Endodermal cell (in vitro differentiated cells): ENCODE data around the gene CSDE1. TPM values are rescaled to one million over a fixed set of nuclear protein-coding genes. Genes with fewer than 3 reads are reported as not detected.

Experiments
- DNase-seq: peaks from one replicate; pipeline ENCODE4 v3.0.0-alpha.2; 2017
- H3K27ac ChIP-seq: 2 replicates; pipeline ENCODE4 v1.5.1; 2013; ENCODE audit warnings: mild to moderate bottlenecking, low read depth, low read length, moderate library complexity
- H3K27me3 ChIP-seq: 2 replicates; pipeline ENCODE4 v1.6.1; 2013; ENCODE audit warnings: mild to moderate bottlenecking, low read length, moderate library complexity; ENCODE audit not compliant: insufficient read depth, control insufficient read depth, poor library complexity, severe bottlenecking
- H3K36me3 ChIP-seq: 2 replicates; pipeline ENCODE4 v1.7.0; 2013; ENCODE audit warnings: mild to moderate bottlenecking, low read length, moderate library complexity; ENCODE audit not compliant: control insufficient read depth, insufficient read depth
- H3K4me1 ChIP-seq: one replicate; pipeline ENCODE4 v1.7.0; 2013; ENCODE audit warnings: low read length; ENCODE audit not compliant: control insufficient read depth, insufficient read depth
- H3K4me3 ChIP-seq: 2 replicates; pipeline ENCODE4 v1.5.1; 2013; ENCODE audit warnings: mild to moderate bottlenecking, low read length, moderate library complexity
- H3K9ac ChIP-seq: 2 replicates; pipeline ENCODE4 v1.6.1; 2013; ENCODE audit warnings: mild to moderate bottlenecking, low read length, moderate library complexity; ENCODE audit not compliant: poor library complexity, severe bottlenecking; ENCODE audit errors: extremely low read depth
- H3K9me3 ChIP-seq: 2 replicates; pipeline ENCODE4 v1.6.1; 2013; ENCODE audit warnings: mild to moderate bottlenecking, low read length, moderate library complexity; ENCODE audit not compliant: control insufficient read depth
- H3K27ac Mint-ChIP-seq: 2 replicates; pipeline ENCODE4 v1.8.0; 2020; ENCODE audit warnings: mixed read lengths
- H3K27me3 Mint-ChIP-seq: 2 replicates; pipeline ENCODE4 v1.8.0; 2021; ENCODE audit warnings: mild to moderate bottlenecking, mixed read lengths; ENCODE audit not compliant: insufficient read depth
- H3K36me3 Mint-ChIP-seq: 2 replicates; pipeline ENCODE4 v1.8.0; 2020; ENCODE audit warnings: low read depth, mixed read lengths
- H3K4me1 Mint-ChIP-seq: 2 replicates; pipeline ENCODE4 v1.8.0; 2020; ENCODE audit warnings: mixed read lengths
- H3K4me3 Mint-ChIP-seq: 2 replicates; pipeline ENCODE4 v1.8.0; 2020; ENCODE audit warnings: mild to moderate bottlenecking, moderate library complexity, mixed read lengths
- H3K9me3 Mint-ChIP-seq: 2 replicates; pipeline ENCODE4 v1.8.0; 2020; ENCODE audit warnings: mild to moderate bottlenecking, mixed read lengths
- CTCF ChIP-seq: fragments of 200-600 bp; sonication (generic); conservative IDR thresholded peaks from 2 replicates; pipeline ENCODE4 v1.5.0; 2021; ENCODE audit warnings: antibody characterized with exemption, mild to moderate bottlenecking
- WGBS, 2 experiments: methylation state at CpG; one replicate each; pipeline versions ENCODE4 v1.1.5 to v1.1.7; 2013; ENCODE audit warnings: missing lambda C conversion rate in 2 of 2, mixed read lengths in 1 of 2; ENCODE audit not compliant: insufficient coverage in 1 of 2, insufficient read length in 1 of 2; 5-methylcytosine and 5-hydroxymethylcytosine counted together
- total RNA-seq, 2 donors: library from RNA; stranded (reverse); fragmentation: NEBNext Ultra II Directional in 1 of 2; extraction: Animal tissue kit (Norgen Biotek cat#: 25700) in 1 of 2; gene quantifications; 2 replicates in 1 of 2; 3 replicates in 1 of 2; pipeline ENCODE4 v1.2.1, GENCODE V29; 2021

Gene CSDE1
- total RNA-seq, 2 donors from 2014 or later: 491 to 517 TPM

- no peak overlapping the region for H3K9ac ChIP-seq
- H3K27me3 ChIP-seq: no peaks in the 10 kb centered on the region
- 92 to 94% methylated on average over 5 of the region's 5 CpGs for WGBS, 2 experiments
- Mint-ChIP-seq H3K27me3 (no peaks in the 10 kb centered on the region), H3K9me3 (no peaks in the 10 kb centered on the region), H3K4me3 (no peak overlapping the region), H3K36me3 (peaks cover 49% of the 10 kb centered on the region), H3K4me1 (peaks cover 47% of the 10 kb centered on the region), H3K27ac (no peak overlapping the region)
- no peak overlapping the region for H3K4me3 ChIP-seq
- H3K27ac ChIP-seq: no peak overlapping the region
- no peaks in the 10 kb centered on the region for H3K4me1 ChIP-seq
- no peak for DNase-seq
- no peak for TF ChIP-seq CTCF
- H3K9me3 ChIP-seq: no peaks in the 10 kb centered on the region
- peaks cover 65% of the 10 kb centered on the region for H3K36me3 ChIP-seq
Observed at GRCh38 chr1:114750780-114751179, 7.0 kb downstream of the CSDE1 start.

GRCh38 chr1:114749835-114750234 is 7.9 kb downstream of the CSDE1 start:
- 92 to 95% methylated on average over 4 to 5 of the region's 5 CpGs for WGBS, 2 experiments
- Mint-ChIP-seq H3K27me3 (no peaks in the 10 kb centered on the region), H3K27ac (no peak overlapping the region), H3K4me1 (peaks cover 37% of the 10 kb centered on the region), H3K36me3 (peaks cover 50% of the 10 kb centered on the region), H3K9me3 (no peaks in the 10 kb centered on the region), H3K4me3 (no peak overlapping the region)
- Histone ChIP-seq H3K9ac (no peak overlapping the region), H3K27ac (no peak overlapping the region), H3K4me1 (no peaks in the 10 kb centered on the region), H3K27me3 (no peaks in the 10 kb centered on the region), H3K36me3 (peaks cover 65% of the 10 kb centered on the region), H3K9me3 (no peaks in the 10 kb centered on the region), H3K4me3 (no peak overlapping the region)
- no peak for TF ChIP-seq CTCF
- DNase-seq: no peak

GRCh38 chr1:114746450-114747121 is 11.2 kb downstream of the CSDE1 start:
- Histone ChIP-seq H3K27ac (no peak overlapping the region), H3K27me3 (no peaks in the 10 kb centered on the region), H3K4me3 (no peak overlapping the region), H3K9ac (no peak overlapping the region), H3K36me3 (peaks cover 94% of the 10 kb centered on the region), H3K4me1 (no peaks in the 10 kb centered on the region), H3K9me3 (no peaks in the 10 kb centered on the region)
- WGBS, 2 experiments: 77 to 81% methylated on average over 5 to 6 of the region's 6 CpGs
- no peak overlapping the region for H3K4me3 Mint-ChIP-seq
- DNase-seq: no peak
- H3K4me1 Mint-ChIP-seq: peaks cover 11% of the 10 kb centered on the region
- no peak for TF ChIP-seq CTCF
- no peaks in the 10 kb centered on the region for H3K9me3 Mint-ChIP-seq
- no peak overlapping the region for H3K27ac Mint-ChIP-seq
- no peaks in the 10 kb centered on the region for H3K27me3 Mint-ChIP-seq
- H3K36me3 Mint-ChIP-seq: peaks cover 74% of the 10 kb centered on the region
